Measurements from ENCODE around the gene CPPED1.

GRCh38 chr16:12757546-12757945, 46.1 kb downstream of the CPPED1 start:
- TF ChIP-seq CTCF (IDR thresholded peaks at IDR 0.05): no peak
- no peak for TF ChIP-seq ZFX (IDR thresholded peaks at IDR 0.05; ENCODE audit: borderline replicate concordance)
